Measurements from ENCODE around the gene KNG1. TPM values are rescaled to one million over a fixed set of nuclear protein-coding genes. Genes with fewer than 3 reads are reported as not detected.

Gene KNG1
- total RNA-seq, 1 donor from 2014 or later: not detected

GRCh38 chr3:186757686-186758220 is 40.6 kb downstream of the KNG1 start:
- no peak for TF ChIP-seq CTCF (IDR thresholded peaks at IDR 0.05; ENCODE audit: partially characterized antibody, unreplicated experiment)
- no peak for DNase-seq
- H3K27me3 Mint-ChIP-seq (ENCODE audit: unreplicated experiment): no peaks in the 10 kb centered on the region
- H3K27ac Mint-ChIP-seq (ENCODE audit: unreplicated experiment): no peak overlapping the region
- no peak overlapping the region for H3K4me3 Mint-ChIP-seq (ENCODE audit: unreplicated experiment)
- peaks cover 3% of the 10 kb centered on the region for H3K4me1 Mint-ChIP-seq (ENCODE audit: low read depth, unreplicated experiment)
- H3K36me3 Mint-ChIP-seq (ENCODE audit: unreplicated experiment): no peaks in the 10 kb centered on the region
- no peaks in the 10 kb centered on the region for H3K9me3 Mint-ChIP-seq (ENCODE audit: unreplicated experiment)

DNA sequence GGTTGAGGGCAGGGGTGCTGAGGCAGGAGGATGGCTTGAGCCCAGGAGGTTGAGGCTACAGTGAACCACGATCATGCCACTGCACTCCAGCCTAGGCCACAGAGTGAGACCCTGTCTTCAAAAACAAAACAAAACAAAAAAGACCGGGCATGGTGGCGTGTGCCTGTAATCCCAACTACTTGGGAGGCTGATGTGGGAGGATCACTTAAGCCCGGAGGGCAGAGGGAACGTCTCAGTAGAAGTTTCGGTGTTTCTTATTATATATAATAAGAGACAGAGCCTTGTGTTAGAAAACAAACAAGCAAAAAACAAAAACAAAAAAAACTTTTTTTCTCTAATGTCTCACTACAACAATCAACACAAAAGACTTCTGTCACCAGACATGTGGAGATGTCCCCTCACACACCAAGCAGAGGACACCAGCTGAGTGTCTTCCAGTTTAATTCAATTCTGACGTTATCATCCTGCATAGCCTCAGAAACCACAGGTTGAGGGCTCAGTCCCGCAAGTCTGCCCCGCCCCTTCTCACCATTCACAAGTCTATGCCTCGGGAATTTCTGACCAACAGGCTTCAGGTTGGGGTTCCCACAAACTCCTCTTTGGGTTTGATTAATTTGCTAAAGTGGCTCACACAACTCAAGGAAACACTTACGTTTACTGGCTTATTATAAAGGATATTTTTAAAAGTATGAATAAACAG is 42.2 kb downstream of the KNG1 start:
- DNase-seq: no peak
- Mint-ChIP-seq H3K4me1 (ENCODE audit: low read depth, unreplicated experiment) (peaks cover 3% of the 10 kb centered on the region), H3K27me3 (ENCODE audit: unreplicated experiment) (no peaks in the 10 kb centered on the region), H3K36me3 (ENCODE audit: unreplicated experiment) (no peaks in the 10 kb centered on the region), H3K27ac (ENCODE audit: unreplicated experiment) (no peak overlapping the region), H3K4me3 (ENCODE audit: unreplicated experiment) (no peak overlapping the region), H3K9me3 (ENCODE audit: unreplicated experiment) (no peaks in the 10 kb centered on the region)
- TF ChIP-seq CTCF (IDR thresholded peaks at IDR 0.05; ENCODE audit: partially characterized antibody, unreplicated experiment): no peak

GRCh38 chr3:186760141-186760833 is 43.1 kb downstream of the KNG1 start:
- TF ChIP-seq CTCF (IDR thresholded peaks at IDR 0.05; ENCODE audit: partially characterized antibody, unreplicated experiment): no peak
- no peaks in the 10 kb centered on the region for H3K9me3 Mint-ChIP-seq (ENCODE audit: unreplicated experiment)
- DNase-seq: no peak
- no peaks in the 10 kb centered on the region for H3K27me3 Mint-ChIP-seq (ENCODE audit: unreplicated experiment)
- H3K4me1 Mint-ChIP-seq (ENCODE audit: low read depth, unreplicated experiment): peaks cover 3% of the 10 kb centered on the region
- no peak overlapping the region for H3K4me3 Mint-ChIP-seq (ENCODE audit: unreplicated experiment)
- H3K36me3 Mint-ChIP-seq (ENCODE audit: unreplicated experiment): no peaks in the 10 kb centered on the region
- H3K27ac Mint-ChIP-seq (ENCODE audit: unreplicated experiment): no peak overlapping the region

DNA sequence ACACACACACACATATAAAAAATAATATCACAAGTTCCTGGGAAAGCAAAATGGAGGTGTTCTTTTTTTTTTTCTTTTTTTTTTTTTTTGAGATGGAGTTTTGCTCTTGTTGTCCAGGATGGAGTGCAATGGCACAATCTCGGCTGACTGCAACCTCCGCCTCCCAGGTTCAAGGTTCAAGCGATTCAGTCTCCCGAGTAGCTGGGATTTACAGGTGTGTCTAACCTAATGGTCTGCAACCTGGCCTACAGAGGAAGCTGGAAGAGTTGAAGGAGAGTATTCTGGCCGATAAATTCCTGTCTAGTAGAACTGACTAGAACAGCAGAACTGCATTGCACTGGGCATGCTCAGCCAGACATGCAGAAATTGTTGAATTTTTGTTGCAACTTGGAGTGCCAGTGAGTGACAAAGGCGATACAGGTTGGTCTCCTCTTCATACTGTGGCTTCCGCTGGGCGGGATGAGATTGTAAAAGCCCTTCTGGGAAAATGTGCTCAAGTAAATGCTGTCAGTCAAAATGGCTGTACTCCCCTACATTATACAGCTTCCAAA is 43.8 kb downstream of the KNG1 start:
- no peaks in the 10 kb centered on the region for H3K27me3 Mint-ChIP-seq (ENCODE audit: unreplicated experiment)
- H3K4me3 Mint-ChIP-seq (ENCODE audit: unreplicated experiment): no peak overlapping the region
- H3K27ac Mint-ChIP-seq (ENCODE audit: unreplicated experiment): no peak overlapping the region
- TF ChIP-seq CTCF (IDR thresholded peaks at IDR 0.05; ENCODE audit: partially characterized antibody, unreplicated experiment): no peak
- H3K36me3 Mint-ChIP-seq (ENCODE audit: unreplicated experiment): no peaks in the 10 kb centered on the region
- no peaks in the 10 kb centered on the region for H3K9me3 Mint-ChIP-seq (ENCODE audit: unreplicated experiment)
- no peak for DNase-seq
- peaks cover 3% of the 10 kb centered on the region for H3K4me1 Mint-ChIP-seq (ENCODE audit: low read depth, unreplicated experiment)
